ENCODE results near the gene TNS2. TPM values are rescaled to one million over a fixed set of nuclear protein-coding genes. Genes with fewer than 3 reads are reported as not detected.

TNS2 gene
- total and polyA plus RNA-seq, 2 of the 13 experiments (the other 11 are each of a cell fraction or from before 2014, with no cell fraction given) = 8.9 to 20.4 TPM

GRCh38 chr12:53077030-53077429, 27.2 kb downstream of the TNS2 start:
- no peak for DNase-seq (ENCODE audit: low spot score)
- Histone ChIP-seq H3K9ac (ENCODE audit: insufficient read depth, low read depth, low read length) (no peak overlapping the region), H3K4me1 (ENCODE audit: insufficient read depth, low read length) (peaks cover 69% of the 10 kb centered on the region), H3K9me3 (ENCODE audit: low read length) (no peaks in the 10 kb centered on the region), H4K20me1 (ENCODE audit: insufficient read depth, low read length) (no peaks in the 10 kb centered on the region), H3K27ac (ENCODE audit: extremely low read length, insufficient read depth, low read length) (no peak overlapping the region), H3K4me2 (ENCODE audit: low read depth, low read length) (no peak overlapping the region), H2AFZ (ENCODE audit: low read length) (no peak overlapping the region), H3K4me3 (replicated peaks in 1 of 3; ENCODE audit: insufficient read depth in 1 of 3, low read depth in 2 of 3, low read length in 3 of 3) (no peak overlapping the region), H3K27me3 (ENCODE audit: control insufficient read depth in 1 of 2, insufficient read depth in 2 of 2, low read length in 2 of 2) (no peaks in the 10 kb centered on the region; a peak in 1 of 5 replicates), H3K36me3 (replicated peaks in 1 of 2; ENCODE audit: control insufficient read depth in 1 of 2, insufficient read depth in 2 of 2, low read length in 2 of 2) (peaks cover 1 to 12% of the 10 kb centered on the region in 2 experiments; a peak in 1 of 5 replicates), H3K79me2 (ENCODE audit: insufficient read depth, low read length) (no peaks in the 10 kb centered on the region)
- WGBS (ENCODE audit: low lambda C conversion rate) = 98% methylated on average over 8 of the region's 8 CpGs
- no TSS peak for BruUV-seq (replicated peaks)
- in situ Hi-C loops (cut with HindIII; ENCODE audit: extremely low pct_ligation_motif_present, low pct_unique_long_range_greater_than_20kb) = no loop called here
- no peak for FAIRE-seq
- ATAC-seq = no peak
- intact Hi-C loops (cut with micrococcal nuclease; ENCODE audit: unreplicated experiment) = no loop called here
- TF ChIP-seq ZNF230 (CRISPR knock-in tag; IDR thresholded peaks at IDR 0.05) (no peak), CCDC6 (CRISPR knock-in tag; IDR thresholded peaks at IDR 0.05) (no peak), SMAD9 (CRISPR knock-in tag; IDR thresholded peaks at IDR 0.05) (no peak), ZGPAT (CRISPR knock-in tag; IDR thresholded peaks at IDR 0.05) (no peak), TBX3 (IDR thresholded peaks at IDR 0.05; ENCODE audit: borderline replicate concordance) (no peak), ZBTB49 (CRISPR knock-in tag; IDR thresholded peaks at IDR 0.05; ENCODE audit: borderline replicate concordance) (no peak), FOXP1 (IDR thresholded peaks at IDR 0.05) (no peak), FOXP1 (CRISPR knock-in tag; IDR thresholded peaks at IDR 0.05) (no peak)
- POLR2A ChIA-PET = interaction anchor here (3.3 kb wide), 1 partner anchor 24 kb away, joined by 60 read pairs; no protein-coding TSS in a partner anchor
- CTCF ChIA-PET (ENCODE audit: low intra/inter-chr PET ratio, low total read pairs) = no interaction called here

All from HepG2 (cell line).